Measurements from ENCODE around the gene PLXNB2. TPM values are rescaled to one million over a fixed set of nuclear protein-coding genes. Genes with fewer than 3 reads are reported as not detected.

The PLXNB2 gene
- total RNA-seq, 2 donors from 2014 or later = 169 to 218 TPM

DNA sequence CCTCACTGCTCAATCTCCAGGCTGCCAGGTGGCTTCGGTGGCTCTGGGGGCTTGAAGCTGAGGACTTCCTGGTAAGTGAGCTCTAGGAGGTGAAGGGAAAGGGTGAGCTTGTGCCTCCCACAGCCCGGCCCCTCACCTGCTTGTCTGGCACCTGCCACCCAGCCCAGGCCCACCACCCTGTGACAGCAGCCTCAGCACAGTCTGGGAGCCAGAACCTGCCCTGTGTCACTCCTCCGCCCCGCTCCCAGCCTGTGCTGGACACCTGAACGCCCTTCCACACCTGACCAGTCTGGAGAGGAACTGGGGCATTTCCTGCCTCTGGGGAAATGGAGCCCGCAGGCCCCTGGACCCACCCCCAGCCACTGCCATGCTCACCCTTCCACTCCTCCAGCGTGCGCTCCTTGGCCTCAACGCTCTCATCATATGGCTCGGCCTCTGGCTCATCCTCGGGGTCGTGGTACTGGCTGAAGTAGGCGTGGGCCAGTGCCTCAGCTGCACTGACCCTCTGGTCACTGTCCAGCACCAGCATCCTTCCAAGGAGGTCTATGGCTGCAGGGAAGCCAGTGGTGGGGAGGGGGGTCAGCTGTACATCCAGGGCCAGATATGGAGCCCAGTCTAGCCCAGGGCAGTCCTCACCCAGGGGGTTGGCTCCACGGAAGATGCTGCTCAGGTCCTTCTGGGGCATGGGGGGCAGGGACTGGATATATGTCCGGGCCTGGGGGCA lies 42.3 kb downstream of the PLXNB2 start:
- Histone ChIP-seq H3K9me3 (no peaks in the 10 kb centered on the region), H3K36me3 (no peaks in the 10 kb centered on the region), H3K4me3 (no peak overlapping the region), H3K27me3 (replicated peaks; ENCODE audit: insufficient read depth) (peaks cover 7% of the 10 kb centered on the region), H3K4me1 (ENCODE audit: control insufficient read depth in 1 of 2, low read depth in 2 of 2) (peaks cover 28 to 40% of the 10 kb centered on the region in 2 donors), H3K27ac (no peak overlapping the region)
- ATAC-seq (ENCODE audit: insufficient number of reproducible peaks, low FRiP score, low read depth) (no peak), DNase-seq (ENCODE audit: low spot score) (no peak)
- TF ChIP-seq, protein P1, sequence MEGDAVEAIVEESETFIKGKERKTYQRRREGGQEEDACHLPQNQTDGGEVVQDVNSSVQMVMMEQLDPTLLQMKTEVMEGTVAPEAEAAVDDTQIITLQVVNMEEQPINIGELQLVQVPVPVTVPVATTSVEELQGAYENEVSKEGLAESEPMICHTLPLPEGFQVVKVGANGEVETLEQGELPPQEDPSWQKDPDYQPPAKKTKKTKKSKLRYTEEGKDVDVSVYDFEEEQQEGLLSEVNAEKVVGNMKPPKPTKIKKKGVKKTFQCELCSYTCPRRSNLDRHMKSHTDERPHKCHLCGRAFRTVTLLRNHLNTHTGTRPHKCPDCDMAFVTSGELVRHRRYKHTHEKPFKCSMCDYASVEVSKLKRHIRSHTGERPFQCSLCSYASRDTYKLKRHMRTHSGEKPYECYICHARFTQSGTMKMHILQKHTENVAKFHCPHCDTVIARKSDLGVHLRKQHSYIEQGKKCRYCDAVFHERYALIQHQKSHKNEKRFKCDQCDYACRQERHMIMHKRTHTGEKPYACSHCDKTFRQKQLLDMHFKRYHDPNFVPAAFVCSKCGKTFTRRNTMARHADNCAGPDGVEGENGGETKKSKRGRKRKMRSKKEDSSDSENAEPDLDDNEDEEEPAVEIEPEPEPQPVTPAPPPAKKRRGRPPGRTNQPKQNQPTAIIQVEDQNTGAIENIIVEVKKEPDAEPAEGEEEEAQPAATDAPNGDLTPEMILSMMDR (IDR thresholded peaks at IDR 0.05) = no peak

GRCh38 chr22:50264104-50264745 lies 43.2 kb downstream of the PLXNB2 start:
- peaks cover 7% of the 10 kb centered on the region for H3K27me3 ChIP-seq (replicated peaks; ENCODE audit: insufficient read depth)
- peaks cover 23 to 33% of the 10 kb centered on the region in 2 donors for H3K4me1 ChIP-seq (ENCODE audit: control insufficient read depth in 1 of 2, low read depth in 2 of 2)
- no peak overlapping the region for H3K4me3 ChIP-seq
- no peaks in the 10 kb centered on the region for H3K9me3 ChIP-seq
- DNase-seq (ENCODE audit: low spot score) (no peak), ATAC-seq (ENCODE audit: insufficient number of reproducible peaks, low FRiP score, low read depth) (no peak)
- TF ChIP-seq, protein P1 (IDR thresholded peaks at IDR 0.05) = no peak
- no peak overlapping the region for H3K27ac ChIP-seq
- no peaks in the 10 kb centered on the region for H3K36me3 ChIP-seq

DNA sequence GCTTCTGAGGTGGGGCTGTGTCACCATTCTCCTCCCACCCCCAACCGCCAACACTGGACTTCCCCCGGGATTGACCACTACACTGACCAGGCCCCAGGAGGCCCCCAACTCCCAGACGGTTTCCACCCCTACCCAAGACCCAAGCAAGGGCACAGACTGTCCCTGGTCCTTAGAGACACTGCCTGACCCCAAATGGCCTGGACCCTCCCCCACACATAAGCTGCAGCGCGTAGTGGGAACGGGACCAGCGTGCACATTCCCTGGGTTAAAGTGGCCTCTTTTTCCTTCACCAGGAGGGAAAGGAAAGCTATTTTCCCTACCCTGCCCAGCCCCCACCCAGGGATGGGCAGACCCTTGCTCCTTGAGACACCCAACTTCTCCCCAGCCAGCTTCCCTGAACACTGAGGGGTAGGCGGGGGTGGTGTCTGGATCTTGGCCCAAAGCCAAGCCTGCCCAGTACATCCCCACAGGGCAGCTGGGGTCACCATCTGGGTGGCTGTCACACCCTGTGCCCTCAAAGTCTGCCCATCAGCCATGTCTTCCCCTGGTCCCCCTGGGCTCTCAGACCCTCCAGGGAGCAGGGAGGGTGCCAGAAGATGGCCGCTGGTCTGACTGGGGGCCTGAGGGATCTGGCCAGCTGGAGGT lies 44.4 kb downstream of the PLXNB2 start:
- no peak overlapping the region for H3K27ac ChIP-seq
- H3K4me1 ChIP-seq (ENCODE audit: control insufficient read depth in 1 of 2, low read depth in 2 of 2) = peaks cover 22 to 27% of the 10 kb centered on the region in 2 donors
- H3K36me3 ChIP-seq = no peaks in the 10 kb centered on the region
- TF ChIP-seq, protein P1 (IDR thresholded peaks at IDR 0.05) = no peak
- H3K4me3 ChIP-seq = no peak overlapping the region
- DNase-seq (ENCODE audit: low spot score) (no peak), ATAC-seq (ENCODE audit: insufficient number of reproducible peaks, low FRiP score, low read depth) (no peak)
- H3K9me3 ChIP-seq = no peaks in the 10 kb centered on the region
- H3K27me3 ChIP-seq (replicated peaks; ENCODE audit: insufficient read depth) = peaks cover 7% of the 10 kb centered on the region

- DNase-seq (ENCODE audit: low spot score) = no peak
- TF ChIP-seq, protein P1 (IDR thresholded peaks at IDR 0.05) = no peak
- ATAC-seq (ENCODE audit: insufficient number of reproducible peaks, low FRiP score, low read depth) = no peak
- H3K4me3 ChIP-seq = no peak overlapping the region
- H3K9me3 ChIP-seq = no peaks in the 10 kb centered on the region
- H3K27ac ChIP-seq = no peak overlapping the region
- peaks cover 7% of the 10 kb centered on the region for H3K27me3 ChIP-seq (replicated peaks; ENCODE audit: insufficient read depth)
- H3K4me1 ChIP-seq (ENCODE audit: control insufficient read depth in 1 of 2, low read depth in 2 of 2) = peaks cover 17 to 21% of the 10 kb centered on the region in 2 donors
- H3K36me3 ChIP-seq = no peaks in the 10 kb centered on the region
Observed at GRCh38 chr22:50262460-50262911, 45.0 kb downstream of the PLXNB2 start.
